NCI-H2107 treated with DMSO at 0.1 percent for 48 hours (cell line): ENCODE measurements around the gene VIT.
A peak's percentile ranks its signal among the peaks of the same experiment; 100 is the strongest.
"Not testable (repeated sequence)": the region's sequence is repeated elsewhere in the genome, so short reads cannot be mapped to it uniquely, and the experiment has no call there.

Experiments
- DNase-seq: peaks from one replicate; lab custom pipeline; 2025; ENCODE audit not compliant: unreplicated experiment; lab: John Stamatoyannopoulos, UW

VIT gene

DNA sequence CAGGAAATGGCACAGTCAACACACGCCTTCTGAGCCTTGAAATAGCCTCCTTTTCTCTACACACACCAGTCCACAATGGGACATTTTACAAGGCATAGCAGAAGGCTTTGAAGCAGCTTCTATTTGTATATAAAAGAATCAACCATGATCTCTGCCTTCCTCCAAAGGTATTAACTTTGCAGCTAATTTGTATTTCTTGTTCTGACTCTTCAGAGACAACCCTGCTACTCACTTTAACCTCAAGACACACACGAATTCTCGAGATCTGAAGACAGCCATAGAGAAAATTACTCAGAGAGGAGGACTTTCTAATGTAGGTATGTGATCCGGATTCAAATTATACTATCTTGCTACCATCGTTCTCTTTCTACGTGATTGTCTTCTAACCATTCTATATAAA, 104.6 kb downstream of the VIT start:
- DNase-seq: no peak

DNA sequence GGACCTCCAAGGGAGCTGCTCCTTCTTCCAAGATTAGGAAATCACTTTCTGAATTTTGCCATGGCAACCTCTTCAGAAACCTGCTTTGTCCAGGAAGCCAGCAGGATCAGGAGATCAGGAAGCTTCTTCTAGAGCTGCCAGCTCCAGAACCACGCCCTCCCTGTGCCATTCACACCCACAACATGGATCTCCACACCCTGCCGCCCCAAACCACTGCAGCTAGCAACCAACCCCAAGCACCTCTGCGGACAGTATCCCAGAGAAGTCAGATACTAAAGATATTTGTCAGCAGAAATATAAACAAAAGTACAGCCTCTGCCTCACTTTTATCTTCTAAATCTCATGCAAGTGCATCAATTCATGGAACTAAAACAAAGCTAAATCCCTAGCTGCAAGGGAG, 106.4 kb downstream of the VIT start:
- DNase-seq: no peak

DNA sequence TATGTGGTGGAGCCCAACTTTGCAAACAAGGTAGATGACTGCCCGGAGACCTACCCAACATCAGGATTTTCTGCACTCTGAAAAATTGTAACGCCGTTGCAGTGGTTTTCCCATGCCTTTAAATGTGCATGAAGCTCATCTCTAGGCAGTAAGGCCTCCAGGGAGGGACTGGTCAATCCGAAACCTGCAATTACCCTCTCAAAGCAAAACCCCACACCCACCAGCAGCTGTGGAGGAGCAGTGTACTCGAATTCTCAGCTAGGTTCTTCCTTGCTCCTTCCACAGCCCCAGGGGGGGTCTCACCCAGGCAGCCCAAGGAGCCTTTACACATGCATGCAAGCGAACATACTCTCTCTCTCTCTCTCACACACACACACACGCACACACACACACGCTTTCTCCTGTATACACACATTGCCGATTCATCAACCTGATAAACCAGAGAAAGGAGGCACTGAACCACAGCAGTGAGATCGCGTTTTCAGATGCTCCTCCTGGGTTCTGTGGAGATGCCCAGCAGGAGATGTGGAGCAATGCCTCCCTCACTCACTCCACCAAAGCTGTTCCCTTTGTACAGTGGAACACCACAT, 109.2 kb downstream of the VIT start:
- no peak for DNase-seq

DNA sequence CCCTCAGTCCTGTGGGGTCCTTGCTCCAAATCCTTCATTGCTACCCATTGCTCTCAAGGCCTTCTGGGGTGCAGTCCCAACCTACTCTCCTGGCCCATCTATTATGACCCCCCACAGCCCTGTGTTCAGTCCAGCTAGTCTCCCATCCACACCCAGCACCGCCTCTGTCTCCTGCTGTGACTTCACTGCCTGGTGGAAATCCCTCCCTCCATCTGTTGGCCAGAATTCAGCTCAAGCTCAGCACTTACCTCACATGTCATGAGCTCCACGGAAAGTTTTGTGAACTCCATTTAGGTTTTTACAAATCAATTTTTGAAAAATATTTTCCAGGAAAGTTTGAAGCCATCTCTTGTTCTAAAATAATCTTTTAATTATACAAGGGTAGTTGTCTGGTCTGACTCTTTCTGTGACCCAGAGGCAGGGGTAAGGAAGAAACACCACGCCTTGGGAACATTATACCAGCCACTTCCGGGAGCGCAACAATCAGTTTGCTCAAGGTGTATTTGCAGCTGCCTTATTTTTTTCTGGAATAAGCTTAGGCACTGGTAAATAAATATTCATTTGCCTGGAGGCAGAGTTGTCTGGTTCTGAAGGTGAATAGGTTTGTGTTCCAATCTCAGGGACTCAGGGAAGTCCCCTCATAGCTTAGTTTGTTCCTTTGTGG, 110.8 kb downstream of the VIT start:
- DNase-seq: no peak

DNA sequence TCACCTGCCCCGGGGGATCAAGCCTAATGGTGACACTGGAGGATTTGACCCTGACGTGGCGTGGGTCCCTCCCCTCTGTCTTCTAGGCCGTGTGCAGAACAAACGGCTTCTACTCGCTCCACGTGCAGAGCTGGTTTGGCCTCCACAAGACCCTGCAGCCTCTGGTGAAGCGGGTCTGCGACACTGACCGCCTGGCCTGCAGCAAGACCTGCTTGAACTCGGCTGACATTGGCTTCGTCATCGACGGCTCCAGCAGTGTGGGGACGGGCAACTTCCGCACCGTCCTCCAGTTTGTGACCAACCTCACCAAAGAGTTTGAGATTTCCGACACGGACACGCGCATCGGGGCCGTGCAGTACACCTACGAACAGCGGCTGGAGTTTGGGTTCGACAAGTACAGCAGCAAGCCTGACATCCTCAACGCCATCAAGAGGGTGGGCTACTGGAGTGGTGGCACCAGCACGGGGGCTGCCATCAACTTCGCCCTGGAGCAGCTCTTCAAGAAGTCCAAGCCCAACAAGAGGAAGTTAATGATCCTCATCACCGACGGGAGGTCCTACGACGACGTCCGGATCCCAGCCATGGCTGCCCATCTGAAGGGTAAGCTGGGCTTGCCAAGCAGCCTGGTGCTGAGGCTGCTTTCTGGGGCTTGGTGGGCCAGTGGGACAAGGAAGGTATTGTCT, 112.0 kb downstream of the VIT start:
- DNase-seq: no peak

DNA sequence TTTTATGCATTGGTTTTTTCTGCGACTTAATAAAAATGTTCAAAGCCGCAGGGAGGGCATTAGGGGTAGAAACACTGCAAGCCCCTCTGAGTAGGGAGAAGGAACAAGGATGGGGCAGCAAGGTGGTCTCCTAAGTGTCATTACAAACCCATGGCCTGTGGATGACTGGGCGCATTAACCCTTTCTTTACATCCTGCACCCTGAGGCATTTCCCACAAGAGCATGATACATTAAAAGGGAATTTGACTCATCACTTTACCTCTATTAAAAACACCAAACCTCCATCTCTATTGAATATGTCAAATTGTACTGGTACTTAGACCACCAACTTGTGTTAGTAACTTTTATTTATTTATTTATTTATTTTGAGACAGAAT, 112.5 kb downstream of the VIT start:
- DNase-seq: no peak

DNA sequence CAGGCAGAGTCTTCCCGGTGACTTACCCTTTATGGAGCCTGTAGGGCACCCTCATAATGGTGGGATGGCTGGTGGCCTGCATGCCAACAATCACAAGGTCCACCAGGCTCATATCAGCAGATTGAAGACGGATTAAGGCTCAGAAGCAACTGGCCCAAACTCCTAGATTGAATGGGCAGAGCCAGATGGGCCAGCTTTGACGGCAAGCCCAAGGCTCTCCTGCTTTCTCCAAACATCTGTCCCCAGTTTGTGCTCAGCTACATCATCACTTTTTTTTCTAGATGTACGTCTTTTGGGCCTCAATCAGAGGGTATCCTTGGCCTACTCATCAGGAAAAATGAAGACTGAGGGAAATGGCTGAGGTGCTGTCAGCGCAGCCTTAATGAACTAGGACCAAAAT, 114.6 kb downstream of the VIT start:
- DNase-seq: no peak

DNA sequence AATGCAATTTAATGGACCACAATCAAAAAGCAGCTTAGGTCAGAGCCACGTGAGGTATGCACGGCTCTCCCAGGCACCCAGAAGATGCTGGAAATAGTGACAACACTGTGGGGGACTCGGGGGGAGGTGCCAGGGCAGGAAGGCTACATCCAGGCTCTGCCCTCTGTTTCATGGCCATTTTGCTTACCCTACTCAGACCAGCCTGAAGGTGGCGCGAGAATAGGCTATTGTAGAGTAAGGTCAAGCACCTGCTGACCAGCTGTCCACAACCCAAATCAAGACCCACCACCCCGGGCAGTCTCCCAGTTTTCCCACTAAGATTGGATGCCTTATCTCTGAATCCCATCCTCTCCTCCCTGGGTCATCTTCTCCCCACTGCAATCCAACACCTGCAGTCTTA, 115.7 kb downstream of the VIT start:
- DNase-seq: no peak

DNA sequence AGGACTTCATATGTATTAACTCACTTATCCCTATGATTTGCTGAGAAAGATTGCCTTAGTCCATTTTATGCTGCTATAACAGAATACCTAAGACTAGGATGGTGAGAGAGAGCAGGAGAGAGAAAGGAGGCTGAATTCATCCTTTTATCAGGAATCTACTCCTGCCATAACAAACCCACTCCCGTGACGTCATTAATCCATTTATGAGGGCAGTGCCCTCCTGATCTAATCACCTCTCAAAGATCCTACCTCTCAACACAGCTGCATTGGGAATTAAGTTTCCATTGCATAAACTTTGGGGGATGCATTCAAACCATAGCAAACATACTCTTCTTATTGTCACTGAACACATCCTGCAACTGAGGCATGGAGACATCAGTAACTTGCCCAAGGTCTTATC, 122.0 kb downstream of the VIT start:
- no peak for DNase-seq

DNA sequence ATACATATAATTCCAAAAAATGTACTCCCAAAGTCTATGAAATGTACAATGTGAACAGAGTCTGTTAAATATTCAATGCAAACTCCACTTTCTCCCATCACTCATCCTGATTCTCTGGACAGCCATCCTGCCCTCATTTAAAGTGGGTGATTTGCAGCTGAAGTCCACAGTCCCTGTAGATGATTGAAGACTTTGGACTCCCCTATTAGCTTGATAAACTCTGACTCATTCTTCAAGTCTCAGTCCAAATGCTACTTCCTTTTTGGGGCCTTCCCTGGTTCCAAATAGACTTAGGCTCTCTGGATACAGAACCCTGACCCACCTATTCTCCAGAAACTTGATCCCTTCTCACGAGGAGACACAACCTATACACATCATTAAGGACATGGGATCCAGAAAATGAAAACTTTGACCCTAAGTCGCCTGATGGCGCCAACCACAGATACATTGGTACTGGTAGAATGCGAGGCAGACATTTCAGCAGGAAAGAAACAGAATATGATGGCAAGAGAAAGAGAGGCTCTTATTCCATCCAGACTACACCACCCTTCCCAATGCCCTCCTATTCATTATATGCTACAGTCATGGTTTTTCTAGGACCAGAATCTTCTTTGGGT, 122.7 kb downstream of the VIT start:
- DNase-seq: no peak

DNA sequence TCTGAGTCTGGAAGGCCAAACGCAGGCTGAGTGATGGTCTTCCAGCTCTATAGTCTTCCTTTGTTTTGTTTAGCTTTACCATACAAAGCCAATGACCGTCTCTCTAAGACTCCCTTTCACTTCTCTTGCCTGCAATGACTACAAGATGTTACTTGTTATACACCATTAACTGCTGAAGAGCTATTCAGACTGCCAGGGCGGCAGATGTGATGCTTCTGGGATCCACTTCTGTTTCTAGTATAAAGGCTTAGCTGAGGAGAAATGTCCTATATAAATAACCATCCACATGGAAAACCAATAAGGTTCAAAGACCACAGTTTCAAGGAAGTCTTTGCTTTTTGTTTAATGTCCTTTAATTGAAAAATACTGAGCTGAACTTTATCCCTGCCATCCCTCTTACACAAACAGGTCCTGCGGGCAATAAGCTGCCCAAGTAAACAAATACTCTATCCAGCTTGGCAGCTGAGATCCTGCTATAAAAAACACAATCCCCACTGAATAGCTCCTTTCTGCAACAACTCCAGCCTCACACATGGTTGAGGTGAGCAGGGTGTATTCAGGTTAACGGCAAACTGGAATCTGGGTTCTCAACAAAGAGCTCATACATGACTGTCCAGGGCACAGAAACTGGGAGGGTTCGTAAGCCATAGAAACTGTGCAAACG, 124.6 kb downstream of the VIT start:
- peak; percentile 90 for DNase-seq

DNA sequence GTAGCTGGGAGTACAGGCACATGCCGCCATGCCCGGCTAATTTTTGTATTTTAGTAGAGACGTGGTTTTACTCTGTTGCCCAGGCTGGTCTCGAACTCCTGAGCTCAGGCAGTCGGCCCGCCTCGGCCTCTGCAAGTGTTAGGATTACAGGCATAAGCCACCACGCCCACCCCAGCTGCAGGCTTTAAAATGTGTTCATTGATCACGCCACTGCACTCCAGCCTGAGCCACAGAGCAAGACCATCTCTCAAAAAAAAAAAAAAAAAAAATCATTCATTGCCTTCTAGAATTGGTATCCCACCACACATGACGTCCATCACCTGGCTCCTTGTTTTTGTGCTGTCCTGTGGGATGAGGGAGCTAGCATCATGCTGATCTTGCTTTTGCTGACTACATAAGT, 127.4 kb downstream of the VIT start:
- no peak for DNase-seq

DNA sequence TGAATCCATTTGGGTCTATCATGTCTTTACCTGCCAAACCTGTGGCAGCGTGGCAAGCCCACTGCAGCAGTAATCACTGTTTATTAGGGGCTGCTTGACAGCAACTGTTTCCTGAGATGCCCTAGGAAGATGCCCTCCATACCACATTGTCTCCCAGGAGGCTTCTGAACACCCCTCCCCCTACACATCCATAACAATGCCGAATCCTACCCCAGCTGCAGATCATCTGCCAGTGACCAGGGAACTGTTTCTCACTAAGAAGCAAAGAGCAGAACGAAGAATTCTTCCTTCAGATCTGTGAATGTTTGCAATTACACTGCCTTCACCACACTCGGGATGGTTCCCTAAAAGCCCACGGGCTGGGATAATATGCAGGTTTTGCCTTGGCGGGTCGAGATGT, 127.8 kb downstream of the VIT start:
- no peak for DNase-seq

DNA sequence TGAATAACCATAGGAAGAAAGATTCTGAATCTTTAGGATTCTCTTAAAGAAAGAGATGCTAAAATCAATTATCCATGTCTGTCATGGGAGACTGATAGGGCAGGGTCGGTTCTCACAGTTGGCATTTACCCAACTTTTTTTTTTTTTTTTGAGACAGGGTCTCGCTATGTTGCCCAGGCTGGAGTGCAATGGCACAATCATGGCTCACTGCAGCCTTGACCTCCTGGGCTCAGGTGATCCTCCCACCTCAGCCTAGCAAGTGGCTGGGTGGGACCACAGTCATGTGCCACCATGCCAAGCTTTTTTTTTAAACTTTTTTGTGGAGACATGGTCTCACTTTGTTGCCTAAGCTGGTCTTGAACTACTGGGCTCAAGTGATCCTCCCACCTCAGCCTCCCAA, 128.2 kb downstream of the VIT start:
- not testable (repeated sequence) for DNase-seq

DNA sequence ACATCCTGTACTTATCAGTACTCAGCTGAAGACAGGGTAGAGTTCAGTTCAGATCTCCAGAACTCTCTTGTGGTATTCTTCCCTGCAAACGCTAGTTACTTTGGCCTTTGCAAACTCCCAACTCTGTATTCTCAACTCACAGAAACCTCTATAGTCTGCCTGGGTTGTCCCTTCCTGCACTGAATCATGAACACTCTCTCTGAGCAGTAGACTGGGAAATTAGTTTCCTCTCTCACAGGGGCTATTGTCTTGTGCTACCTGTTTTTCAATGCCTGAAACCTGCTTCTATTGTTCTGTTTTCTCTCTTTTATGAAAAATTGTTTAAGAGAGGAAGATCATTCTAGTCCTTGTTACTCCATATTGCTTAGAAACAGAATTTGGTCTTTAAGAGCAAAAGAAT, 134.7 kb downstream of the VIT start:
- DNase-seq: no peak

DNA sequence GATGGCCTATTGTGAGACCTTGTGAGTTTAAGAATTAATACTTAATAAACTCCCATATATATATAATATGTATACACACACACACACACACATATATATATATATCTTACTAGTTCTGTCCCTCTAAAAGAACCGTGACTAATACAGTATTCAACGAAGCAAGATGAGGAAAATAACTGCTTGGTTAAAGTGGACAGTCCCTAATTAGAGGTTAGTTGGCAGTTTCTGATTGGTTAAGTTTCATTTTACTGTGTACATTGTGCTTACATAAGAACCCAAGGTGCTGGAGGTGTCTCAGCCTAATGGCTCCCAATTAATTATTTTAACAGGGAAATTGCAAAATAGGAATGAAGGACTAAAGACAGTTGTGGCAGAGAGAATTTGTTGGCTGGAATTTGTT, 137.7 kb downstream of the VIT start:
- DNase-seq: no peak

DNA sequence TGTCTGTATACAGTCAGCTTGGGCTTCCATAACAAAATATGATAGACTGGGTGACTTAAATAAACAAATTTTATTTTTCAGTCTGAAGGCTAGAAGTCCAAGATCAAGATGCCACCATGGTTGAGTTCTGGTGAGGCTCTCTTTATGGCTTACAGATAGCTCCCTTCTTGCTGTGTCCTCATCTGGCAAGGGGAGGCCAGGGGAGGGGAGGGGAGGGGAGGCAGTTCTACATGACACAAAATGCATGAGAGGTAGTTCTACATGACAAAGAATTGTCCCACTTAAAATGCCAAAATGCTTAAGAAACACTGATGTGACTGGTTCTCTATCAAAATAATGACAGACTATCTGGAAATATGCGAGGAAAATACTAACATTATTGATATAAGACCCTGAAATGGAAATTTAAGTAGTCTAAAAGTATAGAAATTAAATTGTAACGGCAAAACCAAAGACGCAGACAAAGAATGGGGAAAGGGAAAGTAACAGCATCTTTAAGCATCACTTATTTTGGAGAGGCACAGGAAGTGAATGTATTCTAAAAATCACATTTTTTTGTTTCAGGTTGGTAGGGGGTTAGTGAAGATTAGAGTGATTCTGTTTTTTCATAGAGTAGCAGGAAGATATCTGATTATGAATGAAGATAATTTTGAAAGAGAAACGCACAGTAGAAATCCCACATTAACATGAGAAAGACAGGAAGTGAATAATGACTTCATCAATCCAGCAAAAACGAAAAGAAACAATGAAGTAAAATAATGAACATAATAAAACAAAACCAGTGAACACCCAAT, 138.4 kb downstream of the VIT start:
- no peak for DNase-seq

DNA sequence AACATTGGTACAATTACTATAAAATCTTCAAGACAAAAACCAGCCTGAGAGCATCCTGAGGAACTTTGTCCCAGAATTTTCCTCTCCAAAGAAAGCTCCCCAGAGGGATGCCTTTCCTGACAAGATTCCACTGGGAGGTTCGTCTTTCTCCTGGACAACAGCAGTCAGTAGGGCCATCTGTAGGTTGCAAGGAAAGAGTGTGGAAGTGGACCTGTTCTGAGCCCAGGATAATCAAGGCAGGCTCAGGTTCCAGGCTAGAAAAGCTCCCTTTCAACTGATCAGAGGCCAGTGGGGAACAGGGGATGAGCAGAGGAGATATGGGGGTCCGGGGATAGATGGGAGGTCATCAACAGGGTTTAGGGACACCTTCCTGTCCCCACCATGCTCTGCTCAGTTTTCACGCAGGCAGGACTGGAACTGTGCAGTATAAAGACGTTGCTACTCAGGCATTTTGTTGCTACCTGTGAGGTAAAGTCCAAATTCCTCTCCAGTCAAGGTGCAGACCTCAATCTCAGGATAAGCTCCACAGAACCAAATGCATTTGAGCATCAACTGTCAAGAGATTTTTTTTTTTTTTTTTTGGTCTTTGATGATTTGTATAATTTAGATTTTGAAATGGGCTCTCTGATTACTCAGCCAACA, 143.6 kb downstream of the VIT start:
- no peak for DNase-seq

DNA sequence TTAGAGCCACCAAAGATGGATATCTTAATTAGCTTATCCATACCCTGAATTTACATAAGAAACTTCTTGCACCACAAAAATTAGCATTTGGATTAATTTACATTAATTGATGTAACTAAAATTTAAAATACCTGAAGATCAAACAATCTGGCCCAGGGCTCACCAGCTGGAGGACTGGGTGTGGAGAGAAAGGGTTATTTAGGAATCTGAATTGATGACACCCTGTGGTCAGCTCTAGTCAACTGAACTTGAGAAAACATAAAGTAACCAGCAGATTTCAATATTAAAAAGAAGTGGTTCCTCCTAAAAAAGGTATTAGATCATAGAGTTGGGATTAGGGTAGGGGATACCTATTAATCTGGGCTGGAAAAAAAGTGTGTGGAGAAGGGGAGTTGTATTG, 147.3 kb downstream of the VIT start:
- DNase-seq: no peak

DNA sequence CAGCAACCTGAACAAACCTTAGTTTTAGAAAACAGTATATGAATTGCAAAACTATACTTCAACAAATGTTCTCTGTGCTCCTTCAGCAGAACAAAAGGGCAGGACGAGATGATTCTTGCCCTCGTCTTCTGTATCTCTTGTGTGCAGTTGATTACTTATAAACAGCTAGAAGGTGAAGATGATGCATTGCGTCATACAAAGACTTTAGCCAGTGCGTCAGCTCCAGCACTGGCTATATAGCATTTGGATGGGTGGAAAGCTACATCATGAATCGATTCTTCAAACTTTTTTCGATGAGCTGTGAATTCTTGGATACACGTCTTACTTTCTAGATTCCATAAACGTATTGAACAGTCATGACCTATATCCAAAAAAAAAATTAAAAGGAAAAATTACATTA, 152.8 kb downstream of the VIT start:
- DNase-seq: no peak

DNA sequence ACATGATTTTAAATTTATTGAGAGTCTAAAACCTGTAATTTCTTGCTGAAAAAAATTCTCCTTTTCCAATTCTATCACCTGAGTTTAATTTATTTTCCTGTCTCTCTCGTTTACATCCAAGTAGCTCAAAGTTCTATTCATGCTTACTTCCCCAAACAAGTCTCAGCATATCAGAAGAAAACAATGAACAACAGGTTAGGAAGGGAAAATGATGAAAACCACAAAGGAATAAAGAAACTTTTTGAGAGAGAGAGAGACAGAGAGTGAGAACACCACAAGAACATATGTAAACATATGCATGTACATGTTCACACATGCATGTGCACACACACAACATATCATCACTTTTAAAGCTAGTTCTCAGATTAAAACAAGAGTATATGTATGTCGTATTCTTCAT, 157.7 kb downstream of the VIT start:
- DNase-seq: no peak
